ENCODE data around the gene GTF2I.
"Not testable (repeated sequence)": the region's sequence is repeated elsewhere in the genome, so short reads cannot be mapped to it uniquely, and the experiment has no call there.

GTF2I gene

GRCh38 chr7:74667520-74667919 lies 10.0 kb downstream of the GTF2I start:
- H3K27ac Mint-ChIP-seq; H3K36me3 Mint-ChIP-seq; H3K9me3 Mint-ChIP-seq (ENCODE audit: low read depth); H3K27me3 Mint-ChIP-seq; H3K4me3 Mint-ChIP-seq: not testable (repeated sequence)
- peaks cover 66% of the 10 kb centered on the region for H3K4me1 Mint-ChIP-seq (ENCODE audit: low read depth)

GRCh38 chr7:74671602-74672001 lies 14.1 kb downstream of the GTF2I start:
- Mint-ChIP-seq H3K4me1 (ENCODE audit: low read depth) (peaks cover 63% of the 10 kb centered on the region), H3K9me3 (ENCODE audit: low read depth) (no peaks in the 10 kb centered on the region), H3K27ac (peak overlapping the region; percentile 74), H3K27me3 (no peaks in the 10 kb centered on the region), H3K4me3 (no peak overlapping the region), H3K36me3 (no peaks in the 10 kb centered on the region)

- H3K27ac Mint-ChIP-seq, result no peak overlapping the region
- H3K4me1 Mint-ChIP-seq (ENCODE audit: low read depth), result peaks cover 60% of the 10 kb centered on the region
- no peaks in the 10 kb centered on the region for H3K9me3 Mint-ChIP-seq (ENCODE audit: low read depth)
- no peaks in the 10 kb centered on the region for H3K36me3 Mint-ChIP-seq
- no peak overlapping the region for H3K4me3 Mint-ChIP-seq
- no peaks in the 10 kb centered on the region for H3K27me3 Mint-ChIP-seq
Observed at GRCh38 chr7:74672343-74672915, 14.9 kb downstream of the GTF2I start.

GRCh38 chr7:74674166-74674565 lies 16.6 kb downstream of the GTF2I start:
- Mint-ChIP-seq H3K4me1 (ENCODE audit: low read depth) (peaks cover 53% of the 10 kb centered on the region), H3K4me3 (no peak overlapping the region)

GRCh38 chr7:74682829-74683228 lies 25.3 kb downstream of the GTF2I start:
- H3K9me3 Mint-ChIP-seq (ENCODE audit: low read depth), result no peaks in the 10 kb centered on the region
- H3K36me3 Mint-ChIP-seq, result peaks cover 3% of the 10 kb centered on the region
- peaks cover 51% of the 10 kb centered on the region for H3K4me1 Mint-ChIP-seq (ENCODE audit: low read depth)
- H3K27ac Mint-ChIP-seq, result peak overlapping the region; percentile 58
- H3K4me3 Mint-ChIP-seq, result no peak overlapping the region
- H3K27me3 Mint-ChIP-seq, result no peaks in the 10 kb centered on the region

More at GRCh38 chr7:74674166-74674565, 16.6 kb downstream of the GTF2I start:
- no peaks in the 10 kb centered on the region for H3K27me3 Mint-ChIP-seq
- H3K9me3 Mint-ChIP-seq (ENCODE audit: low read depth), result no peaks in the 10 kb centered on the region
- no peaks in the 10 kb centered on the region for H3K36me3 Mint-ChIP-seq
- no peak overlapping the region for H3K27ac Mint-ChIP-seq

GRCh38 chr7:74683799-74684198 lies 26.3 kb downstream of the GTF2I start:
- H3K4me1 Mint-ChIP-seq (ENCODE audit: low read depth), result peaks cover 49% of the 10 kb centered on the region
- H3K4me3 Mint-ChIP-seq, result no peak overlapping the region
- no peaks in the 10 kb centered on the region for H3K9me3 Mint-ChIP-seq (ENCODE audit: low read depth)
- H3K36me3 Mint-ChIP-seq, result peaks cover 3% of the 10 kb centered on the region
- H3K27ac Mint-ChIP-seq, result peak overlapping the region; percentile 70
- H3K27me3 Mint-ChIP-seq, result no peaks in the 10 kb centered on the region

- no peaks in the 10 kb centered on the region for H3K9me3 Mint-ChIP-seq (ENCODE audit: low read depth)
- peaks cover 3% of the 10 kb centered on the region for H3K36me3 Mint-ChIP-seq
- H3K4me3 Mint-ChIP-seq, result no peak overlapping the region
- H3K4me1 Mint-ChIP-seq (ENCODE audit: low read depth), result peaks cover 46% of the 10 kb centered on the region
- no peaks in the 10 kb centered on the region for H3K27me3 Mint-ChIP-seq
- H3K27ac Mint-ChIP-seq, result peak overlapping the region; percentile 28
Observed at GRCh38 chr7:74684473-74684872, 27.0 kb downstream of the GTF2I start.

GRCh38 chr7:74684921-74685320 lies 27.4 kb downstream of the GTF2I start:
- Mint-ChIP-seq H3K36me3 (peaks cover 3% of the 10 kb centered on the region), H3K27ac (no peak overlapping the region), H3K27me3 (no peaks in the 10 kb centered on the region), H3K4me1 (ENCODE audit: low read depth) (peaks cover 45% of the 10 kb centered on the region), H3K9me3 (ENCODE audit: low read depth) (no peaks in the 10 kb centered on the region), H3K4me3 (no peak overlapping the region)

GRCh38 chr7:74690474-74690873 lies 33.0 kb downstream of the GTF2I start:
- H3K4me3 Mint-ChIP-seq, result no peak overlapping the region
- no peak overlapping the region for H3K27ac Mint-ChIP-seq
- no peaks in the 10 kb centered on the region for H3K27me3 Mint-ChIP-seq
- no peaks in the 10 kb centered on the region for H3K9me3 Mint-ChIP-seq (ENCODE audit: low read depth)
- H3K36me3 Mint-ChIP-seq, result peaks cover 6% of the 10 kb centered on the region
- peaks cover 16% of the 10 kb centered on the region for H3K4me1 Mint-ChIP-seq (ENCODE audit: low read depth)

GRCh38 chr7:74704419-74704818 lies 46.9 kb downstream of the GTF2I start:
- peaks cover 13% of the 10 kb centered on the region for H3K36me3 Mint-ChIP-seq
- H3K4me3 Mint-ChIP-seq; H3K9me3 Mint-ChIP-seq (ENCODE audit: low read depth); H3K4me1 Mint-ChIP-seq (ENCODE audit: low read depth); H3K27ac Mint-ChIP-seq; H3K27me3 Mint-ChIP-seq: not testable (repeated sequence)

- Mint-ChIP-seq H3K4me3 (no peak overlapping the region), H3K4me1 (ENCODE audit: low read depth) (peaks cover 2% of the 10 kb centered on the region), H3K9me3 (ENCODE audit: low read depth) (no peaks in the 10 kb centered on the region), H3K27me3 (no peaks in the 10 kb centered on the region), H3K36me3 (peaks cover 18% of the 10 kb centered on the region), H3K27ac (no peak overlapping the region)
Observed at GRCh38 chr7:74707238-74707637, 49.7 kb downstream of the GTF2I start.

GRCh38 chr7:74708569-74709275 lies 51.2 kb downstream of the GTF2I start:
- Mint-ChIP-seq H3K36me3 (peaks cover 25% of the 10 kb centered on the region), H3K9me3 (ENCODE audit: low read depth) (no peaks in the 10 kb centered on the region), H3K4me3 (no peak overlapping the region), H3K4me1 (ENCODE audit: low read depth) (peaks cover 2% of the 10 kb centered on the region), H3K27ac (no peak overlapping the region), H3K27me3 (no peaks in the 10 kb centered on the region)

GRCh38 chr7:74709880-74710671 lies 52.6 kb downstream of the GTF2I start:
- Mint-ChIP-seq H3K36me3 (peaks cover 29% of the 10 kb centered on the region), H3K9me3 (ENCODE audit: low read depth) (no peaks in the 10 kb centered on the region), H3K4me3 (no peak overlapping the region), H3K27me3 (no peaks in the 10 kb centered on the region), H3K27ac (no peak overlapping the region), H3K4me1 (ENCODE audit: low read depth) (peaks cover 2% of the 10 kb centered on the region)

GRCh38 chr7:74713567-74713966 lies 56.0 kb downstream of the GTF2I start:
- Mint-ChIP-seq H3K9me3 (ENCODE audit: low read depth) (no peaks in the 10 kb centered on the region), H3K4me1 (ENCODE audit: low read depth) (peaks cover 4% of the 10 kb centered on the region), H3K27me3 (no peaks in the 10 kb centered on the region), H3K4me3 (no peak overlapping the region), H3K36me3 (peaks cover 30% of the 10 kb centered on the region), H3K27ac (no peak overlapping the region)

GRCh38 chr7:74717889-74718288 lies 60.4 kb downstream of the GTF2I start:
- Mint-ChIP-seq H3K4me3 (no peak overlapping the region), H3K36me3 (peaks cover 15% of the 10 kb centered on the region), H3K9me3 (ENCODE audit: low read depth) (no peaks in the 10 kb centered on the region), H3K4me1 (ENCODE audit: low read depth) (peaks cover 10% of the 10 kb centered on the region), H3K27ac (peak overlapping the region; percentile 47), H3K27me3 (no peaks in the 10 kb centered on the region)

All from activated naive CD8-positive, alpha-beta T cell (primary cell).